Chondrocyte (in vitro differentiated cells): Measurements from ENCODE around the gene UBTD1. TPM values are rescaled to one million over a fixed set of nuclear protein-coding genes. Genes with fewer than 3 reads are reported as not detected.
"Not testable (repeated sequence)": the region's sequence is repeated elsewhere in the genome, so short reads cannot be mapped to it uniquely, and the experiment has no call there.

Experiments
- DNase-seq: peaks from one replicate; pipeline ENCODE4 v3.0.0; 2021; ENCODE audit warnings: mixed read lengths, low spot score
- H3K27ac Mint-ChIP-seq: one replicate; pipeline ENCODE4 v1.8.0; 2021; ENCODE audit warnings: mild to moderate bottlenecking, moderate library complexity, mixed read lengths; ENCODE audit not compliant: unreplicated experiment
- H3K27me3 Mint-ChIP-seq: 2 replicates; pipeline ENCODE4 v1.8.0; 2021; ENCODE audit warnings: low read depth, mixed read lengths
- H3K36me3 Mint-ChIP-seq: 2 replicates; pipeline ENCODE4 v1.8.0; 2021; ENCODE audit warnings: low read depth, mixed read lengths
- H3K4me1 Mint-ChIP-seq: 2 replicates; pipeline ENCODE4 v1.8.0; 2021; ENCODE audit warnings: low read depth, mild to moderate bottlenecking, mixed read lengths
- H3K4me3 Mint-ChIP-seq: one replicate; pipeline ENCODE4 v1.8.0; 2021; ENCODE audit warnings: mild to moderate bottlenecking, moderate library complexity, mixed read lengths; ENCODE audit not compliant: unreplicated experiment
- H3K9me3 Mint-ChIP-seq: 2 replicates; pipeline ENCODE4 v1.8.0; 2021; ENCODE audit warnings: low read depth, mixed read lengths
- CTCF ChIP-seq: fragments of 200-600 bp; sonication (generic); IDR thresholded peaks from 2 replicates; pipeline ENCODE4 v1.5.0; 2021; ENCODE audit warnings: antibody characterized with exemption, mild to moderate bottlenecking, moderate library complexity
- total RNA-seq: library from RNA; stranded (reverse); gene quantifications from 3 replicates; pipeline ENCODE4 v1.2.1, GENCODE V29; 2021

Gene UBTD1
- total RNA-seq, 1 donor from 2014 or later = 38.2 TPM

- Mint-ChIP-seq H3K27ac (no peak overlapping the region), H3K9me3 (no peaks in the 10 kb centered on the region), H3K36me3 (no peaks in the 10 kb centered on the region), H3K4me3 (no peak overlapping the region), H3K27me3 (no peaks in the 10 kb centered on the region), H3K4me1 (peaks cover 6% of the 10 kb centered on the region)
- DNase-seq = peak; percentile 19
- TF ChIP-seq CTCF = no peak
Observed at GRCh38 chr10:97525683-97526110, 27.0 kb downstream of the UBTD1 start.

DNA sequence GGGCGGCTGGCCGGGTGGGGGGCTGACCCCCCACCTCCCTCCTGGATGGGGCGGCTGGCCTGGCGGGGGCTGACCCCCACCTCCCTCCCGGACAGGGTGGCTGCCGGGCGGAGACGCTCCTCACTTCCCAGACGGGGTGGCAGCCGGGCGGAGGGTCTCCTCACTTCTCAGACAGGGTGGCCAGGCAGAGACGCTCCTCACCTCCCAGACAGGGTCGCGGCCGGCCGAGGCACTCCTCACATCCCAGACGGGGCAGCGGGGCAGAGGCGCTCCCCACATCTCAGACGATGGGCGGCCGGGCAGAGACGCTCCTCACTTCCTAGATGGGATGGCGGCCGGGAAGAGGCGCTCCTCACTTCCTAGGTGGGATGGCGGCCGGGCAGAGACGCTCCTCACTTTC, 30.2 kb downstream of the UBTD1 start:
- not testable (repeated sequence) for H3K4me3 Mint-ChIP-seq, H3K9me3 Mint-ChIP-seq, DNase-seq, H3K27ac Mint-ChIP-seq, H3K27me3 Mint-ChIP-seq, H3K36me3 Mint-ChIP-seq
- peaks cover 22% of the 10 kb centered on the region for H3K4me1 Mint-ChIP-seq

DNA sequence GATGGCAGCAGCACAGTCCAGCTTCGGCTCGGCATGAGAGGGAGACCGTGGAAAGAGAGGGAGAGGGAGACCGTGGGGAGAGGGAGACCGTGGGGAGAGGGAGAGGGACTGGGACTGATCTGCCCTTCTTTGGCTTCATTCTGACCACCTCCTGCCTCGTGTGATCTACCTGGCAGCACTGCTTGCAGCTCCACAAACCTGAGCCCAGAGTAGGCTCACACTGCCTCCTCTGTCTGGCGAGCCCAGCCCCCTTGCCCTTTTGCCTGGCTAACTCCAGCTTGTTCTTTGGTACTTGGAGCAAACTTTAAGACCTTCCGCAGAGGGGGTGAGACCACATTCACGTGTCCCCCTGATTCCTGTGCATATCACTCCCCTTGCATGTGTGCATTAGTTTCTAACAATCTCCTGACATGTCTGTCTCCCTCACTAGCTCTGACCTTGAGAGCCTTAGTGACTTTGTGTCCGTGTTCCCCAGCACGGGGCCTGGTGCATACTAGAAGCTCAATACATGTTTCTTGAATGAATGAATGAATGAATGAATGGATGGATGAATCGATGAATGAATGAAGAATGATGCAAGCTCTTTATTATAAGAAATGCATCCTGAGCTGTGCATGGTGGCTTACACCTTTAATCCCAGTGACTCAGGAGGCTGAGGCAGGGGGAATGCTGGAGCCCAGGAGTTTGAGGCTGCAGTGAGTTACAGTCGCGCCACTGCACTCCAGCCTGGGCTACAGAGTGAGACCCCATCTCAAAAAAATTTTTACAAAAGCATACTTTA, 31.2 kb downstream of the UBTD1 start:
- Mint-ChIP-seq H3K4me1 (peaks cover 22% of the 10 kb centered on the region), H3K4me3 (no peak overlapping the region), H3K9me3 (no peaks in the 10 kb centered on the region), H3K27ac (no peak overlapping the region), H3K27me3 (no peaks in the 10 kb centered on the region), H3K36me3 (no peaks in the 10 kb centered on the region)
- TF ChIP-seq CTCF = no peak
- no peak for DNase-seq

DNA sequence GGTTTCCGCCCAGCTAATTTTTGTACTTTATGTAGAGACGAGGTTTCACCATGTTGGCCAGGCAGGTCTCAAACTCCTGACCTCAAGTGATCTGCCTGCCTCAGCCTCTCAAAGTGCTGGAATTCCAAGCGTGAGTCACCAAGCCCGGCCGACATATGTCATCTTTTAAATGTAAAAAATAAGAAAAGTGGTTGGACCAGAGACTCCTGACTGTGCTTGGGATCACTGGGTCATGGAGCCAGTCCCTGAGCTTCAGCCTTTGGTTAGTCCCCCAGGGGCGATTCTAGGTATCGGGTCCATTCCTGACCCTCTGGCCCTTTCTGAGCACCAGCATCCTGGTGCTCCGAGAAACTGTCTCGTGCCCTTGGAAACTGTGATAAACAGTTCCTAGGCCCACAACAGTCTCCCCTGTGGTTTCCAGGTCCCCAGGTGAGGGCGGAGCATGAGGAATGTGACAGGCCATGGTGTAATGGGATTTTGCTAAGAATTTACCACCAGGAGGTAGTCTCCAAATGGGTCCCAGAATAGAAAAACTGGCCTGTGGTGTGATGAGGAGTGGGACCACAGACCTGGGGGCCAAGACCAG, 32.8 kb downstream of the UBTD1 start:
- Mint-ChIP-seq H3K4me3 (no peak overlapping the region), H3K9me3 (no peaks in the 10 kb centered on the region), H3K27me3 (no peaks in the 10 kb centered on the region), H3K27ac (peak overlapping the region; percentile 73), H3K4me1 (peaks cover 22% of the 10 kb centered on the region), H3K36me3 (no peaks in the 10 kb centered on the region)
- peak; percentile 25 for DNase-seq
- no peak for TF ChIP-seq CTCF

GRCh38 chr10:97532935-97533671, 34.4 kb downstream of the UBTD1 start:
- Mint-ChIP-seq H3K27me3 (no peaks in the 10 kb centered on the region), H3K27ac (peak overlapping the region; percentile 73), H3K9me3 (no peaks in the 10 kb centered on the region), H3K4me1 (peaks cover 25% of the 10 kb centered on the region), H3K4me3 (no peak overlapping the region), H3K36me3 (no peaks in the 10 kb centered on the region)
- peak; percentile 57 for DNase-seq
- TF ChIP-seq CTCF = no peak
